Measurements from ENCODE around the gene ARHGAP11A.
"Not testable (repeated sequence)": the region's sequence is repeated elsewhere in the genome, so short reads cannot be mapped to it uniquely, and the experiment has no call there.

- TF ChIP-seq, protein P1, sequence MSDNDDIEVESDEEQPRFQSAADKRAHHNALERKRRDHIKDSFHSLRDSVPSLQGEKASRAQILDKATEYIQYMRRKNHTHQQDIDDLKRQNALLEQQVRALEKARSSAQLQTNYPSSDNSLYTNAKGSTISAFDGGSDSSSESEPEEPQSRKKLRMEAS (IDR thresholded peaks at IDR 0.05; ENCODE audit: insufficient read depth, insufficient read length), result not testable (repeated sequence)
- TF ChIP-seq CTCF (IDR thresholded peaks at IDR 0.05; ENCODE audit: extremely low read depth in 1 of 2, insufficient read depth in 1 of 2, low read depth in 1 of 2, low read length in 2 of 2); POLR2A (IDR thresholded peaks at IDR 0.05; ENCODE audit: low read depth, low read length); POLR2AphosphoS5 (IDR thresholded peaks at IDR 0.05; ENCODE audit: insufficient read depth, low read depth, low read length); JUN (IDR thresholded peaks at IDR 0.05; ENCODE audit: borderline replicate concordance, insufficient read depth, insufficient read length, low read depth); EZH2 (IDR thresholded peaks at IDR 0.05; ENCODE audit: borderline replicate concordance, low read depth, low read length, severe bottlenecking); MYC (IDR thresholded peaks at IDR 0.05; ENCODE audit: low read depth, low read length): not testable (repeated sequence)
Observed at GRCh38 chr15:32614712-32615050, 623 bp upstream of the ARHGAP11A start.

All from endothelial cell of umbilical vein (primary cell).